HEK293 (cell line): Measurements from ENCODE around the gene ADAM8.

Source experiments
- CTCF ChIA-PET: fragments of 350-600 bp; formaldehyde crosslinking; extraction: SDS; loops from one replicate; lab custom pipeline; 2021; ENCODE audit warnings: antibody characterized with exemption; lab: Yijun Ruan, JAX
- POLR2A ChIA-PET: fragments of 300-600 bp; formaldehyde crosslinking; extraction: SDS; loops from one replicate; lab custom pipeline; 2020; ENCODE audit warnings: antibody characterized with exemption, inconsistent platforms; lab: Yijun Ruan, JAX
- H3K27ac ChIP-seq: fragments of 200-500 bp; sonication (Bioruptor generic); 2 replicates; pipeline ENCODE4 v1.5.1; 2014; ENCODE audit warnings: low read depth, low read length, control low read depth, inconsistent platforms; ENCODE audit errors: extremely low read depth
- H3K36me3 ChIP-seq, 2 experiments: fragments of 200-500 bp in 1 of 2; sonication (Bioruptor generic) in 1 of 2; 1 replicate in 1 of 2; 2 replicates in 1 of 2; pipeline ENCODE4 v1.5.1; 2014 to 2017; ENCODE audit warnings: inconsistent platforms in 2 of 2, low read length in 2 of 2; ENCODE audit not compliant: control insufficient read depth in 2 of 2, insufficient read depth in 1 of 2
- H3K4me1 ChIP-seq: fragments of 200-500 bp; sonication (Bioruptor generic); 2 replicates; pipeline ENCODE4 v1.5.1; 2014; ENCODE audit warnings: mild to moderate bottlenecking, low read length, inconsistent platforms; ENCODE audit not compliant: control insufficient read depth, insufficient read depth
- H3K4me3 ChIP-seq: 2 replicates; pipeline ENCODE4 v1.5.1; 2011; ENCODE audit warnings: low read depth, mild to moderate bottlenecking, control low read depth, low read length, moderate library complexity
- H3K9me3 ChIP-seq: fragments of 200-500 bp; sonication (Bioruptor generic); 2 replicates; pipeline ENCODE4 v1.5.1; 2014; ENCODE audit warnings: low read depth, low read length, inconsistent platforms; ENCODE audit not compliant: control insufficient read depth, insufficient read depth
- ATF2 ChIP-seq: fragments of 450-650 bp; formaldehyde crosslinking; IDR thresholded peaks from 2 replicates; pipeline ENCODE4 v1.5.1; 2016; ENCODE audit warnings: missing biosample characterization, missing genetic modification characterization, low read depth
- HIC1 ChIP-seq: fragments of 450-650 bp; formaldehyde crosslinking; IDR thresholded peaks from 2 replicates; pipeline ENCODE4 v1.5.1; 2016; ENCODE audit warnings: missing biosample characterization, missing genetic modification characterization
- KLF1 ChIP-seq: fragments of 450-650 bp; formaldehyde crosslinking; IDR thresholded peaks from 2 replicates; pipeline ENCODE4 v1.5.1; 2016; ENCODE audit warnings: missing biosample characterization, missing genetic modification characterization
- KLF16 ChIP-seq: fragments of 450-650 bp; formaldehyde crosslinking; IDR thresholded peaks from 2 replicates; pipeline ENCODE4 v1.5.1; 2017; ENCODE audit warnings: missing biosample characterization, missing genetic modification characterization
- KLF7 ChIP-seq: fragments of 450-650 bp; formaldehyde crosslinking; IDR thresholded peaks from 2 replicates; pipeline ENCODE4 v1.5.1; 2016; ENCODE audit warnings: missing biosample characterization, missing genetic modification characterization, borderline replicate concordance
- OVOL3 ChIP-seq: fragments of 450-650 bp; formaldehyde crosslinking; IDR thresholded peaks from 2 replicates; pipeline ENCODE4 v1.5.1; 2016; ENCODE audit warnings: missing biosample characterization, missing genetic modification characterization
- PATZ1 ChIP-seq: fragments of 450-650 bp; formaldehyde crosslinking; IDR thresholded peaks from 2 replicates; pipeline ENCODE4 v1.5.1; 2016; ENCODE audit warnings: missing biosample characterization, missing genetic modification characterization
- SP2 ChIP-seq: fragments of 450-650 bp; formaldehyde crosslinking; IDR thresholded peaks from 2 replicates; pipeline ENCODE4 v1.5.1; 2016; ENCODE audit warnings: missing biosample characterization, missing genetic modification characterization
- WT1 ChIP-seq: fragments of 450-650 bp; formaldehyde crosslinking; IDR thresholded peaks from 2 replicates; pipeline ENCODE4 v1.5.1; 2016; ENCODE audit warnings: missing biosample characterization, missing genetic modification characterization
- ZBTB26 ChIP-seq: fragments of 450-650 bp; formaldehyde crosslinking; optimal IDR thresholded peaks from 2 replicates; pipeline ENCODE3; 2016; ENCODE audit warnings: missing biosample characterization, mild to moderate bottlenecking, missing genetic modification characterization
- ZFHX2 ChIP-seq: fragments of 450-650 bp; formaldehyde crosslinking; conservative IDR thresholded peaks from 2 replicates; pipeline ENCODE4 v1.5.1; 2016; ENCODE audit warnings: missing biosample characterization, missing genetic modification characterization
- ZNF18 ChIP-seq: fragments of 450-650 bp; formaldehyde crosslinking; IDR thresholded peaks from 2 replicates; pipeline ENCODE4 v1.5.1; 2016; ENCODE audit warnings: missing biosample characterization, missing genetic modification characterization
- ZNF274 ChIP-seq, 2 experiments: fragments of 200-500 bp in 1 of 2; fragments of 450-650 bp in 1 of 2; sonication (Bioruptor generic) in 1 of 2; formaldehyde crosslinking in 1 of 2; IDR thresholded peaks; 2 replicates each; pipeline versions ENCODE4 v1.5.1 to v1.6.1; 2014 to 2016; ENCODE audit warnings: borderline replicate concordance in 1 of 2, inconsistent platforms in 1 of 2, low read length in 1 of 2, missing biosample characterization in 1 of 2, missing genetic modification characterization in 1 of 2
- ZNF311 ChIP-seq: fragments of 450-650 bp; formaldehyde crosslinking; IDR thresholded peaks from 2 replicates; pipeline ENCODE4 v1.5.1; 2017; ENCODE audit warnings: missing biosample characterization, missing genetic modification characterization, borderline replicate concordance
- ZNF341 ChIP-seq: fragments of 450-650 bp; formaldehyde crosslinking; IDR thresholded peaks from 2 replicates; pipeline ENCODE4; 2016; ENCODE audit warnings: low read depth, missing biosample characterization, missing genetic modification characterization
- ZNF398 ChIP-seq: fragments of 450-650 bp; formaldehyde crosslinking; IDR thresholded peaks from 2 replicates; pipeline ENCODE4 v1.5.1; 2017; ENCODE audit warnings: missing biosample characterization, missing genetic modification characterization
- ZNF404 ChIP-seq: fragments of 450-650 bp; formaldehyde crosslinking; IDR thresholded peaks from 2 replicates; pipeline ENCODE4 v1.5.1; 2017; ENCODE audit warnings: missing biosample characterization, missing genetic modification characterization
- ZNF596 ChIP-seq: fragments of 450-650 bp; IDR thresholded peaks from 2 replicates; pipeline ENCODE4 v1.5.0; 2018; ENCODE audit warnings: missing biosample characterization, mild to moderate bottlenecking, missing genetic modification characterization, moderate library complexity
- ZNF629 ChIP-seq: fragments of 450-650 bp; formaldehyde crosslinking; IDR thresholded peaks from 2 replicates; pipeline ENCODE4 v1.5.1; 2017; ENCODE audit warnings: missing biosample characterization, missing genetic modification characterization
- ZNF660 ChIP-seq: fragments of 450-650 bp; IDR thresholded peaks from 2 replicates; pipeline ENCODE4 v1.5.1; 2018; ENCODE audit warnings: missing biosample characterization, mild to moderate bottlenecking, missing genetic modification characterization
- ZNF692 ChIP-seq: fragments of 450-650 bp; formaldehyde crosslinking; IDR thresholded peaks from 2 replicates; pipeline ENCODE4 v1.5.1; 2016; ENCODE audit warnings: missing biosample characterization, missing genetic modification characterization
- ZNF777 ChIP-seq: fragments of 450-650 bp; formaldehyde crosslinking; IDR thresholded peaks from 2 replicates; pipeline ENCODE4 v1.5.1; 2017; ENCODE audit warnings: missing biosample characterization, missing genetic modification characterization, borderline replicate concordance
- ZNF843 ChIP-seq: fragments of 450-650 bp; formaldehyde crosslinking; IDR thresholded peaks from 2 replicates; pipeline ENCODE4 v1.5.1; 2016; ENCODE audit warnings: missing biosample characterization, missing genetic modification characterization

ADAM8 gene

GRCh38 chr10:133258818-133259601 lies 17.7 kb downstream of the ADAM8 start:
- POLR2A ChIA-PET: no interaction called here
- Histone ChIP-seq H3K36me3 (no peaks in the 10 kb centered on the region), H3K4me3 (no peak overlapping the region), H3K27ac (no peak overlapping the region), H3K4me1 (peaks cover 3% of the 10 kb centered on the region), H3K9me3 (no peaks in the 10 kb centered on the region)
- CTCF ChIA-PET: interaction anchor here (1.0 to 1.3 kb wide), 2 partner anchors 113 to 116 kb away, joined by 3 to 4 read pairs; no protein-coding TSS in a partner anchor
- peak; percentile 16 for TF ChIP-seq ZBTB26 (tag by site-specific recombination)
- peak; percentile 58 for TF ChIP-seq ZNF398 (tag by site-specific recombination)
- no peak for TF ChIP-seq ZNF404
- peak; percentile 94 for TF ChIP-seq ATF2 (tag by site-specific recombination)
- TF ChIP-seq ZNF311 (tag by site-specific recombination): no peak
- TF ChIP-seq ZFHX2 (tag by site-specific recombination): no peak
- peak; percentile 32; the same call in 1 of the 2 replicates for TF ChIP-seq ZNF341 (tag by site-specific recombination)
- TF ChIP-seq OVOL3 (tag by site-specific recombination): no peak
- TF ChIP-seq KLF1 (tag by site-specific recombination): no peak
- no peak for TF ChIP-seq KLF7 (tag by site-specific recombination)
- peak; percentile 86 for TF ChIP-seq ZNF629
- peak; percentile 51 for TF ChIP-seq SP2 (tag by site-specific recombination)
- no peak for TF ChIP-seq ZNF18 (tag by site-specific recombination)
- peak; percentile 47; the same call in 1 of the 2 replicates for TF ChIP-seq PATZ1
- TF ChIP-seq HIC1 (tag by site-specific recombination): no peak
- TF ChIP-seq ZNF660 (tag by site-specific recombination): no peak
- peak; percentile 50; the same call in 1 of the 2 replicates for TF ChIP-seq KLF16 (tag by site-specific recombination)
- no peak for TF ChIP-seq ZNF843 (tag by site-specific recombination)
- TF ChIP-seq ZNF692 (tag by site-specific recombination): peak; percentile 48; the same call in 1 of the 2 replicates
- TF ChIP-seq ZNF596 (tag by site-specific recombination): no peak
- no peak for TF ChIP-seq WT1
- no peak for TF ChIP-seq ZNF777 (tag by site-specific recombination)
- TF ChIP-seq ZNF274 (IDR thresholded peaks at IDR 0.05; ENCODE audit: low read length): no peak
- no peak for TF ChIP-seq ZNF274 (tag by site-specific recombination; IDR thresholded peaks at IDR 0.05; ENCODE audit: borderline replicate concordance)
